Neuron (in vitro differentiated cells): ENCODE data around the gene SIK2.

Source experiments
- H2AFZ ChIP-seq: one replicate; pipeline ENCODE4 v1.6.1; 2013; ENCODE audit warnings: low read depth, mild to moderate bottlenecking, inconsistent platforms, low read length, moderate library complexity
- H3K27me3 ChIP-seq: one replicate; pipeline ENCODE4 v1.6.1; 2013; ENCODE audit warnings: low read length; ENCODE audit not compliant: insufficient read depth
- H3K36me3 ChIP-seq: one replicate; pipeline ENCODE4 v1.6.1; 2013; ENCODE audit warnings: low read length; ENCODE audit not compliant: insufficient read depth
- H3K4me1 ChIP-seq: one replicate; pipeline ENCODE4 v1.6.1; 2013; ENCODE audit warnings: low read length; ENCODE audit not compliant: insufficient read depth
- H3K4me3 ChIP-seq: 2 replicates; pipeline ENCODE4 v1.5.1; 2013; ENCODE audit warnings: mild to moderate bottlenecking, low read length, moderate library complexity
- H3K9me3 ChIP-seq: one replicate; pipeline ENCODE4 v1.6.1; 2013; ENCODE audit warnings: low read length

SIK2 gene

GRCh38 chr11:111612224-111612623, 10.0 kb downstream of the SIK2 start:
- Histone ChIP-seq H3K27me3 (no peaks in the 10 kb centered on the region), H3K4me1 (peaks cover under 1% of the 10 kb centered on the region), H3K9me3 (no peaks in the 10 kb centered on the region), H3K4me3 (no peak overlapping the region), H2AFZ (no peak overlapping the region), H3K36me3 (peaks cover 11% of the 10 kb centered on the region)

GRCh38 chr11:111617286-111617685, 15.0 kb downstream of the SIK2 start:
- no peak overlapping the region for H3K4me3 ChIP-seq
- peaks cover 46% of the 10 kb centered on the region for H3K36me3 ChIP-seq
- H3K4me1 ChIP-seq = no peaks in the 10 kb centered on the region
- H3K9me3 ChIP-seq = peaks cover 4% of the 10 kb centered on the region
- no peaks in the 10 kb centered on the region for H3K27me3 ChIP-seq
- no peak overlapping the region for H2AFZ ChIP-seq

GRCh38 chr11:111620518-111620917, 18.3 kb downstream of the SIK2 start:
- no peaks in the 10 kb centered on the region for H3K27me3 ChIP-seq
- H3K36me3 ChIP-seq = peaks cover 53% of the 10 kb centered on the region
- H3K9me3 ChIP-seq = peaks cover 6% of the 10 kb centered on the region
- H3K4me3 ChIP-seq = no peak overlapping the region
- no peak overlapping the region for H2AFZ ChIP-seq
- no peaks in the 10 kb centered on the region for H3K4me1 ChIP-seq

- Histone ChIP-seq H3K4me1 (no peaks in the 10 kb centered on the region), H2AFZ (no peak overlapping the region), H3K36me3 (peaks cover 38% of the 10 kb centered on the region), H3K4me3 (no peak overlapping the region), H3K27me3 (no peaks in the 10 kb centered on the region), H3K9me3 (peaks cover 6% of the 10 kb centered on the region)
Measured at GRCh38 chr11:111623527-111624030, 21.3 kb downstream of the SIK2 start.

- Histone ChIP-seq H3K4me3 (no peak overlapping the region), H3K9me3 (peaks cover 6% of the 10 kb centered on the region), H3K27me3 (no peaks in the 10 kb centered on the region), H3K4me1 (no peaks in the 10 kb centered on the region), H2AFZ (no peak overlapping the region), H3K36me3 (peaks cover 41% of the 10 kb centered on the region)
Measured at GRCh38 chr11:111624608-111625007, 22.4 kb downstream of the SIK2 start.

GRCh38 chr11:111627591-111627990, 25.3 kb downstream of the SIK2 start:
- Histone ChIP-seq H3K27me3 (no peaks in the 10 kb centered on the region), H3K4me3 (no peak overlapping the region), H3K36me3 (peaks cover 19% of the 10 kb centered on the region), H3K9me3 (peaks cover 2% of the 10 kb centered on the region), H3K4me1 (peaks cover 10% of the 10 kb centered on the region), H2AFZ (no peak overlapping the region)

GRCh38 chr11:111629499-111629898, 27.2 kb downstream of the SIK2 start:
- Histone ChIP-seq H3K36me3 (peaks cover 21% of the 10 kb centered on the region), H3K4me3 (no peak overlapping the region), H2AFZ (no peak overlapping the region), H3K4me1 (peaks cover 10% of the 10 kb centered on the region), H3K27me3 (no peaks in the 10 kb centered on the region), H3K9me3 (no peaks in the 10 kb centered on the region)

- H3K27me3 ChIP-seq = no peaks in the 10 kb centered on the region
- peaks cover 18% of the 10 kb centered on the region for H3K4me1 ChIP-seq
- no peaks in the 10 kb centered on the region for H3K9me3 ChIP-seq
- no peak overlapping the region for H2AFZ ChIP-seq
- H3K36me3 ChIP-seq = peaks cover 19% of the 10 kb centered on the region
- H3K4me3 ChIP-seq = no peak overlapping the region
Measured at GRCh38 chr11:111631024-111631665, 28.9 kb downstream of the SIK2 start.

GRCh38 chr11:111631666-111632039, 29.4 kb downstream of the SIK2 start:
- Histone ChIP-seq H3K4me3 (no peak overlapping the region), H3K27me3 (no peaks in the 10 kb centered on the region), H3K9me3 (no peaks in the 10 kb centered on the region), H2AFZ (no peak overlapping the region), H3K4me1 (peaks cover 22% of the 10 kb centered on the region), H3K36me3 (peaks cover 19% of the 10 kb centered on the region)

GRCh38 chr11:111632516-111633220, 30.4 kb downstream of the SIK2 start:
- peaks cover 16% of the 10 kb centered on the region for H3K36me3 ChIP-seq
- H3K4me3 ChIP-seq = no peak overlapping the region
- H3K9me3 ChIP-seq = no peaks in the 10 kb centered on the region
- H3K4me1 ChIP-seq = peaks cover 24% of the 10 kb centered on the region
- H3K27me3 ChIP-seq = no peaks in the 10 kb centered on the region
- no peak overlapping the region for H2AFZ ChIP-seq

- Histone ChIP-seq H2AFZ (no peak overlapping the region), H3K9me3 (no peaks in the 10 kb centered on the region), H3K4me1 (peaks cover 30% of the 10 kb centered on the region), H3K36me3 (peaks cover 16% of the 10 kb centered on the region), H3K27me3 (no peaks in the 10 kb centered on the region), H3K4me3 (no peak overlapping the region)
Measured at GRCh38 chr11:111633248-111633647, 31.0 kb downstream of the SIK2 start.

- H3K36me3 ChIP-seq = peaks cover 12% of the 10 kb centered on the region
- no peaks in the 10 kb centered on the region for H3K27me3 ChIP-seq
- H3K4me3 ChIP-seq = no peak overlapping the region
- H2AFZ ChIP-seq = no peak overlapping the region
- H3K9me3 ChIP-seq = no peaks in the 10 kb centered on the region
- H3K4me1 ChIP-seq = peaks cover 31% of the 10 kb centered on the region
Measured at GRCh38 chr11:111633756-111634362, 31.6 kb downstream of the SIK2 start.

- peaks cover 6% of the 10 kb centered on the region for H3K36me3 ChIP-seq
Measured at GRCh38 chr11:111634981-111635705, 32.9 kb downstream of the SIK2 start.

More at GRCh38 chr11:111634981-111635705, 32.9 kb downstream of the SIK2 start:
- Histone ChIP-seq H3K9me3 (no peaks in the 10 kb centered on the region), H2AFZ (no peak overlapping the region), H3K27me3 (no peaks in the 10 kb centered on the region), H3K4me3 (no peak overlapping the region), H3K4me1 (peaks cover 41% of the 10 kb centered on the region)
